HCT116 (cell line): ENCODE results near the gene EIF2D.

ENCODE experiments used
- CTCF ChIP-seq, 3 experiments: fragments of 200-600 bp in 1 of 3; sonication (generic) in 1 of 3; IDR thresholded peaks in 2 of 3; conservative IDR thresholded peaks in 1 of 3; 2 replicates each; pipeline ENCODE4 v1.5.1; 2012 to 2017; ENCODE audit warnings: low read depth in 2 of 3, low read length in 2 of 3, antibody characterized with exemption in 1 of 3, borderline replicate concordance in 1 of 3, control low read depth in 1 of 3, mild to moderate bottlenecking in 1 of 3, mixed read lengths in 1 of 3, mixed run types in 1 of 3, moderate library complexity in 1 of 3; ENCODE audit not compliant: insufficient read depth in 1 of 3
- EZH2phosphoT487 ChIP-seq: fragments of 200-600 bp; IDR thresholded peaks from 2 replicates; pipeline ENCODE4 v1.6.1; 2018; ENCODE audit warnings: antibody characterized with exemption, borderline replicate concordance
- POLR2A ChIP-seq: IDR thresholded peaks from 2 replicates; pipeline ENCODE4 v1.7.0; 2011; ENCODE audit warnings: borderline replicate concordance; ENCODE audit not compliant: insufficient read depth, insufficient read length; ENCODE audit errors: extremely low read depth
- POLR2AphosphoS5 ChIP-seq: IDR thresholded peaks from 2 replicates; pipeline ENCODE4 v1.6.1; 2011; ENCODE audit warnings: mild to moderate bottlenecking, low read depth, low read length, moderate library complexity
- SIN3A ChIP-seq: IDR thresholded peaks from 2 replicates; pipeline ENCODE4 v1.6.1; 2012; ENCODE audit warnings: low read depth
- SP1 ChIP-seq: IDR thresholded peaks from 2 replicates; pipeline ENCODE4 v1.6.1; 2012; ENCODE audit warnings: low read depth
- ZNF274 ChIP-seq: fragments of 200-500 bp; sonication (Bioruptor generic); IDR thresholded peaks from 2 replicates; pipeline ENCODE4 v1.6.1; 2014; ENCODE audit warnings: mild to moderate bottlenecking, low read depth, low read length, inconsistent platforms
- TF ChIP-seq, protein P1 (sequence below): IDR thresholded peaks from 2 replicates; pipeline ENCODE4 v1.6.1; 2012

- TF ChIP-seq ZNF274 (no peak), CTCF (IDR thresholded peaks at IDR 0.05 in 2 of 3, conservative IDR thresholded peaks at IDR 0.05 in 1 of 3; ENCODE audit: borderline replicate concordance in 1 of 3, insufficient read depth in 1 of 3, low read depth in 2 of 3, low read length in 2 of 3) (no peak), POLR2A (no peak), SIN3A (no peak), SP1 (no peak), POLR2AphosphoS5 (no peak), EZH2phosphoT487 (no peak)
- TF ChIP-seq, protein P1, sequence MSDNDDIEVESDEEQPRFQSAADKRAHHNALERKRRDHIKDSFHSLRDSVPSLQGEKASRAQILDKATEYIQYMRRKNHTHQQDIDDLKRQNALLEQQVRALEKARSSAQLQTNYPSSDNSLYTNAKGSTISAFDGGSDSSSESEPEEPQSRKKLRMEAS: no peak
Observed at GRCh38 chr1:206586501-206587445, 25.5 kb downstream of the EIF2D start.
